Panc1 (cell line): Measurements from ENCODE around the gene PLBD2. TPM values are rescaled to one million over a fixed set of nuclear protein-coding genes. Genes with fewer than 3 reads are reported as not detected.

Experiments used
- ATAC-seq: fragments of 200-7000 bp; cut with Tn5 transposase; 2 replicates; pipeline ENCODE4 v1.9.1; 2020; ENCODE audit warnings: mild to moderate bottlenecking, moderate library complexity
- BruUV-seq: library from RNA; stranded (reverse); fragments of 400-500 nt; replicated peaks from 2 replicates; lab custom pipeline; 2021; lab: Mats Ljungman, UMichigan
- CTCF ChIA-PET: fragments of 300-600 bp; sonication (Branson Sonifier 250); formaldehyde crosslinking; loops from one replicate; lab custom pipeline; 2022; ENCODE audit warnings: antibody characterized with exemption; lab: Charles Lee
- POLR2A ChIA-PET: fragments of 300-600 bp; sonication (Branson Sonifier 250); formaldehyde crosslinking; loops from one replicate; lab custom pipeline; 2022; ENCODE audit warnings: antibody characterized with exemption; lab: Charles Lee
- DNase-seq: peaks from one replicate; pipeline ENCODE4 v3.0.0-alpha.2; 2010; ENCODE audit warnings: low read depth, low spot score
- H3K27ac ChIP-seq: 2 replicates; pipeline ENCODE4 v1.5.1; 2011; ENCODE audit warnings: mild to moderate bottlenecking, low read length, inconsistent platforms
- H3K27me3 ChIP-seq: fragments of 200-500 bp; sonication (Bioruptor generic); 2 replicates; pipeline ENCODE4 v1.6.0; 2014; ENCODE audit warnings: low read length, inconsistent platforms; ENCODE audit not compliant: control insufficient read depth, insufficient read depth
- H3K36me3 ChIP-seq: fragments of 200-500 bp; sonication (Bioruptor generic); 2 replicates; pipeline ENCODE4 v1.5.1; 2014; ENCODE audit warnings: inconsistent platforms, mild to moderate bottlenecking, low read length, moderate library complexity; ENCODE audit not compliant: control insufficient read depth, insufficient read depth
- H3K4me1 ChIP-seq: 2 replicates; pipeline ENCODE4 v1.5.1; 2011; ENCODE audit warnings: inconsistent platforms, mild to moderate bottlenecking, low read length, moderate library complexity; ENCODE audit not compliant: control insufficient read depth, insufficient read depth
- H3K4me3 ChIP-seq, 2 experiments: 2 replicates each; pipeline ENCODE4 v1.5.1; 2011 to 2012; ENCODE audit warnings: low read depth in 2 of 2, low read length in 2 of 2, mild to moderate bottlenecking in 2 of 2, inconsistent platforms in 1 of 2, moderate library complexity in 1 of 2
- H3K9me3 ChIP-seq: fragments of 200-500 bp; sonication (Bioruptor generic); 2 replicates; pipeline ENCODE4 v1.5.1; 2014; ENCODE audit warnings: low read depth, mild to moderate bottlenecking, inconsistent platforms, low read length, moderate library complexity; ENCODE audit not compliant: control insufficient read depth, insufficient read depth
- POLR2AphosphoS5 ChIP-seq: IDR thresholded peaks from 2 replicates; pipeline ENCODE4 v1.6.1; 2012; ENCODE audit warnings: mild to moderate bottlenecking, low read depth, low read length, moderate library complexity
- REST ChIP-seq, 2 experiments: IDR thresholded peaks; 2 replicates each; pipeline ENCODE4 v1.6.1; 2011 to 2012; ENCODE audit warnings: low read depth in 2 of 2, control low read depth in 1 of 2, low read length in 1 of 2, mild to moderate bottlenecking in 1 of 2, moderate library complexity in 1 of 2; ENCODE audit not compliant: insufficient read depth in 1 of 2
- SIN3A ChIP-seq: IDR thresholded peaks from 2 replicates; pipeline ENCODE4 v1.6.1; 2012; ENCODE audit warnings: low read depth, mild to moderate bottlenecking, low read length, moderate library complexity, borderline replicate concordance; ENCODE audit not compliant: insufficient read depth
- TCF7L2 ChIP-seq: IDR thresholded peaks from 2 replicates; pipeline ENCODE4 v1.6.1; 2011; ENCODE audit warnings: mild to moderate bottlenecking, low read depth, low read length, inconsistent platforms
- in situ Hi-C: cut with HindIII; loops from 2 replicates; pipeline ENCODE4 v1.10.0; 2016; ENCODE audit warnings: low sequenced_read_pairs, low pct_unique_long_range_greater_than_20kb
- intact Hi-C: fragments of 100-400 bp; cut with micrococcal nuclease; formaldehyde crosslinking; loops from one replicate; pipeline ENCODE4 v1.10.0; 2022; ENCODE audit not compliant: unreplicated experiment
- total RNA-seq: library from RNA; stranded (reverse); gene quantifications from one replicate; pipeline ENCODE4 v1.2.1, GENCODE V29; 2021; ENCODE audit not compliant: unreplicated experiment
- TF ChIP-seq, protein P1 (sequence below): fragments of 450-650 bp; IDR thresholded peaks from 2 replicates; pipeline ENCODE4 v1.5.1; 2017; ENCODE audit warnings: mild to moderate bottlenecking

PLBD2 gene
- total RNA-seq, 1 experiment from 2014 or later = 69.7 TPM

DNA sequence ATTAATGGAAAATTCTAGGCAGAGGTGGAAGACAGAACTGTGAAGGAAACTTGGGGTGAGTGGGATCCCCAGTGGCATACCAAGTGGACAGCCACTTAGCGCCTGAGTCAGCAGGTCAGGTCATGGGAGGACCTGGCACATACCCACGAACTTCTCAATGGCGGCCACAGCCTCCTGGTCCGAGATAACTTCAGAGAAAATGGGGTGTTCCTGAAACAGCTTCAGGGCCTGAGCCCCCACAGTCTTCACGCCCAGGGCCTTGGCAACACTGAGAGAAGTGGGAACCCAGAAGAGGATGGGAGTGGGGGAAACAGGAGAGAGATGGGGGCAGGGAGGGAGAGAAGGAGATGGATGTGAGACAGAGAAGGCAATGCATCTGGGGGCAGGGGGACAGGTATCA lies 35.4 kb downstream of the PLBD2 start:
- no peak for ATAC-seq

DNA sequence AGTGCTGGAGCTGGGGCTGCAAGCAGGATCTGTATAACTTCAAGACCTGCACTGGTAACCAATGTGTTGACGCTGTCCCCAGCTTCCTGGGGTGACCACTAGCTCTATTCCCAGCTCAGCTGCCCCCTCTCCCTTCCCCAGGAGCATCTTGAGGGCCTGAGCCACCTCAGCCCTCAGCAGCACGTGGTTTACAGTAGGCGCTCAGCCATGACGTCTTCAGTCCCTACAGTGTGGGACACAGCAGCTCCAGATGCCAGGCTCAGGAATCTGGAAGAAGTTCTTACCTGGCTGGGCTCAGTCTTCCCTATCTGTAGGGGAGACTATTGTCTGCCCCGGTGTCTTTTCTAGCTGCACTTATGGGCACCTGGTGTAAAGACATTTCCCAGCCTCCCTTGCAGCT lies 36.7 kb downstream of the PLBD2 start:
- intact Hi-C loops (no loop called here), in situ Hi-C loops (no loop called here)
- H3K36me3 ChIP-seq = no peaks in the 10 kb centered on the region
- DNase-seq (no peak), ATAC-seq (0 out of 2 replicates have a peak, but pooled peaks have one; percentile 17)
- H3K27ac ChIP-seq = no peak overlapping the region
- H3K9me3 ChIP-seq = no peaks in the 10 kb centered on the region
- ChIA-PET POLR2A (no interaction called here), CTCF (no interaction called here)
- H3K4me3 ChIP-seq = no peak overlapping the region
- no TSS peak for BruUV-seq
- TF ChIP-seq TCF7L2 (no peak), REST (IDR thresholded peaks at IDR 0.05; ENCODE audit: insufficient read depth in 1 of 2, low read depth in 2 of 2, low read length in 1 of 2) (no peak), SIN3A (no peak), POLR2AphosphoS5 (no peak)
- TF ChIP-seq, protein P1, sequence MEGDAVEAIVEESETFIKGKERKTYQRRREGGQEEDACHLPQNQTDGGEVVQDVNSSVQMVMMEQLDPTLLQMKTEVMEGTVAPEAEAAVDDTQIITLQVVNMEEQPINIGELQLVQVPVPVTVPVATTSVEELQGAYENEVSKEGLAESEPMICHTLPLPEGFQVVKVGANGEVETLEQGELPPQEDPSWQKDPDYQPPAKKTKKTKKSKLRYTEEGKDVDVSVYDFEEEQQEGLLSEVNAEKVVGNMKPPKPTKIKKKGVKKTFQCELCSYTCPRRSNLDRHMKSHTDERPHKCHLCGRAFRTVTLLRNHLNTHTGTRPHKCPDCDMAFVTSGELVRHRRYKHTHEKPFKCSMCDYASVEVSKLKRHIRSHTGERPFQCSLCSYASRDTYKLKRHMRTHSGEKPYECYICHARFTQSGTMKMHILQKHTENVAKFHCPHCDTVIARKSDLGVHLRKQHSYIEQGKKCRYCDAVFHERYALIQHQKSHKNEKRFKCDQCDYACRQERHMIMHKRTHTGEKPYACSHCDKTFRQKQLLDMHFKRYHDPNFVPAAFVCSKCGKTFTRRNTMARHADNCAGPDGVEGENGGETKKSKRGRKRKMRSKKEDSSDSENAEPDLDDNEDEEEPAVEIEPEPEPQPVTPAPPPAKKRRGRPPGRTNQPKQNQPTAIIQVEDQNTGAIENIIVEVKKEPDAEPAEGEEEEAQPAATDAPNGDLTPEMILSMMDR = no peak
- no peaks in the 10 kb centered on the region for H3K27me3 ChIP-seq
- H3K4me1 ChIP-seq = no peaks in the 10 kb centered on the region

More for the DNA sequence above, 35.4 kb downstream of the PLBD2 start:
- Histone ChIP-seq H3K4me1 (no peaks in the 10 kb centered on the region), H3K27ac (no peak overlapping the region), H3K4me3 (no peak overlapping the region), H3K36me3 (no peaks in the 10 kb centered on the region), H3K27me3 (no peaks in the 10 kb centered on the region), H3K9me3 (no peaks in the 10 kb centered on the region)
- no peak for DNase-seq
- in situ Hi-C loops (no loop called here), intact Hi-C loops (no loop called here)
- ChIA-PET CTCF (no interaction called here), POLR2A (no interaction called here)
- no peak for TF ChIP-seq TCF7L2
- TF ChIP-seq POLR2AphosphoS5 = no peak
- TF ChIP-seq SIN3A = no peak
- TF ChIP-seq REST (IDR thresholded peaks at IDR 0.05; ENCODE audit: insufficient read depth in 1 of 2, low read depth in 2 of 2, low read length in 1 of 2) = no peak
- TF ChIP-seq, protein P1 = no peak
- BruUV-seq = no TSS peak
